ENCODE data around the gene TBC1D17.

DNA sequence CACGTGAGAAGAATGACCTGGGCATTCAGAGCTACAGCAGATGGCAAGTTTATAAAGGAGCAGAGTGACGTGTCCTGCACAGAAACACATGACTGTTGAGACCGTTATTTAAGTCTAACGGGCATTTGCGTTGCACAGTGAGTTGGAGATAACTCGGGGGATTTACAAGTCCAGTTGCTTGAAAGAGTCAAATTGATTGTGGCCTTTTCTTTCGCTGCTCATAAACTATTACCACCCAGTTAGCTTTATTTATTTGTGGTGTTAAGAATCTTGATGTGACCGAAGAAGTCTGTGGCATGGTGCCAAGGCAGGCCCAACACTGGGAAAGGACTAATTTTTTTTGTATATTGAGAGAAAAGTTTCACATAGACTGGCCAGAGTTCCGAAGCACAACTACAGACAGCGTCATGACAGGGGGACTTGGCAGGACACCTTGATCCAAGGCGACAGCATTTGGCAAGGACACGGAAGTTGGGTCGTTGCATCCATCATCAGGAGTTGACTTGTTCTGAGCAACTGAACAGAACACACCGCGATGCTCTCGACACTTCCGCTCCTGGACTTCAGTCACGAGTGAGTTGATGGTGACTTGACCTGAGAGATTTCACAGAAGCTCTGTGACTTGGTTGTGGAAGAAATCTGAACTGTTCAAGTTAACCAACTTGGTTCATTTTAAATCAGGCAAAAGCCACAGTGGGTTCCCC, 38.5 kb upstream of the TBC1D17 start:
- TF ChIP-seq, protein P1, sequence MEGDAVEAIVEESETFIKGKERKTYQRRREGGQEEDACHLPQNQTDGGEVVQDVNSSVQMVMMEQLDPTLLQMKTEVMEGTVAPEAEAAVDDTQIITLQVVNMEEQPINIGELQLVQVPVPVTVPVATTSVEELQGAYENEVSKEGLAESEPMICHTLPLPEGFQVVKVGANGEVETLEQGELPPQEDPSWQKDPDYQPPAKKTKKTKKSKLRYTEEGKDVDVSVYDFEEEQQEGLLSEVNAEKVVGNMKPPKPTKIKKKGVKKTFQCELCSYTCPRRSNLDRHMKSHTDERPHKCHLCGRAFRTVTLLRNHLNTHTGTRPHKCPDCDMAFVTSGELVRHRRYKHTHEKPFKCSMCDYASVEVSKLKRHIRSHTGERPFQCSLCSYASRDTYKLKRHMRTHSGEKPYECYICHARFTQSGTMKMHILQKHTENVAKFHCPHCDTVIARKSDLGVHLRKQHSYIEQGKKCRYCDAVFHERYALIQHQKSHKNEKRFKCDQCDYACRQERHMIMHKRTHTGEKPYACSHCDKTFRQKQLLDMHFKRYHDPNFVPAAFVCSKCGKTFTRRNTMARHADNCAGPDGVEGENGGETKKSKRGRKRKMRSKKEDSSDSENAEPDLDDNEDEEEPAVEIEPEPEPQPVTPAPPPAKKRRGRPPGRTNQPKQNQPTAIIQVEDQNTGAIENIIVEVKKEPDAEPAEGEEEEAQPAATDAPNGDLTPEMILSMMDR (conservative IDR thresholded peaks at IDR 0.05 in 1 of 2, IDR thresholded peaks at IDR 0.05 in 1 of 2; ENCODE audit: extremely low read depth in 1 of 2, insufficient read depth in 1 of 2, low read depth in 1 of 2, low read length in 2 of 2), result no peak
- TF ChIP-seq EZH2 (IDR thresholded peaks at IDR 0.05; ENCODE audit: borderline replicate concordance, low read length), result no peak
